ENCODE measurements around the gene HAGH. TPM values are rescaled to one million over a fixed set of nuclear protein-coding genes. Genes with fewer than 3 reads are reported as not detected.

The HAGH gene
- total RNA-seq, 1 donor from 2014 or later = 57.0 TPM

DNA sequence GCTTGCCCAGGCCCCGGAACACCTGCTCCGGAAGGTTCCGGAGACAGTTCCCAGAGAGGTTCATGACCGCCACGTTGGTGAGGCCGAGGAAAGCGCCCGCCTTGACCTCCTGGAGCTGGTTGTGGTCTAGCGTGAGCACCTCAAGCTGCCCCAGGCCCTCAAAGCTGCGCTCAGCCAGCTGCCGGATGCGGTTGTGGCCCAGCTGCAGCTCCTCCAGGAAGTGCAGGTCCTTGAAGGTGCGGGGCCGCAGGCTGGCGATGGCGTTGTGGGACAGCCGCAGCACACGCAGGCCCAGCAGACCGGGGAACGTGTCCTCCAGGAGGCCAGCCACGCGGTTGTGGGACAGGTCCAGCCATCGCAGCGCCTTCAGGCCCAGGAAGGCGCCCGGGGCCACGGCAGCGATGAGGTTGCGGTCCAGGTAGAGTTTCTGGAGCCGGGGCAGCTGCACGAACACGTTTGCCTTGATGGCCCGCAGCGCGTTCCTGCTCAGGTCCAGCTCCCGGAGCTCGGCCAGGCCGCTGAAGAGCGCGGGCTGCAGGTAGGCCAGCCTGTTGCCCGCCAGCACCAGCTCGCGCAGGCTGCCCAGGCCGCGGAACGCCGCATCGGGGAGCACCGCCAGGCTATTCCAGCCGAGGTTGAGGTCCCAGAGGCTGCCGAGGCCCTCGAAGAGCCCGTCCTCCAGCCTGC lies 35.2 kb downstream of the HAGH start:
- Mint-ChIP-seq H3K27ac (ENCODE audit: unreplicated experiment) (no peak overlapping the region), H3K36me3 (ENCODE audit: unreplicated experiment) (peaks cover 5% of the 10 kb centered on the region), H3K4me1 (ENCODE audit: unreplicated experiment) (no peaks in the 10 kb centered on the region), H3K27me3 (ENCODE audit: unreplicated experiment) (no peaks in the 10 kb centered on the region), H3K4me3 (ENCODE audit: unreplicated experiment) (no peak overlapping the region), H3K9me3 (ENCODE audit: unreplicated experiment) (no peaks in the 10 kb centered on the region)
- DNase-seq (ENCODE audit: extremely low spot score, unreplicated experiment) = peak; percentile 83
- TF ChIP-seq, protein P1, sequence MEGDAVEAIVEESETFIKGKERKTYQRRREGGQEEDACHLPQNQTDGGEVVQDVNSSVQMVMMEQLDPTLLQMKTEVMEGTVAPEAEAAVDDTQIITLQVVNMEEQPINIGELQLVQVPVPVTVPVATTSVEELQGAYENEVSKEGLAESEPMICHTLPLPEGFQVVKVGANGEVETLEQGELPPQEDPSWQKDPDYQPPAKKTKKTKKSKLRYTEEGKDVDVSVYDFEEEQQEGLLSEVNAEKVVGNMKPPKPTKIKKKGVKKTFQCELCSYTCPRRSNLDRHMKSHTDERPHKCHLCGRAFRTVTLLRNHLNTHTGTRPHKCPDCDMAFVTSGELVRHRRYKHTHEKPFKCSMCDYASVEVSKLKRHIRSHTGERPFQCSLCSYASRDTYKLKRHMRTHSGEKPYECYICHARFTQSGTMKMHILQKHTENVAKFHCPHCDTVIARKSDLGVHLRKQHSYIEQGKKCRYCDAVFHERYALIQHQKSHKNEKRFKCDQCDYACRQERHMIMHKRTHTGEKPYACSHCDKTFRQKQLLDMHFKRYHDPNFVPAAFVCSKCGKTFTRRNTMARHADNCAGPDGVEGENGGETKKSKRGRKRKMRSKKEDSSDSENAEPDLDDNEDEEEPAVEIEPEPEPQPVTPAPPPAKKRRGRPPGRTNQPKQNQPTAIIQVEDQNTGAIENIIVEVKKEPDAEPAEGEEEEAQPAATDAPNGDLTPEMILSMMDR (IDR thresholded peaks at IDR 0.05) = no peak

DNA sequence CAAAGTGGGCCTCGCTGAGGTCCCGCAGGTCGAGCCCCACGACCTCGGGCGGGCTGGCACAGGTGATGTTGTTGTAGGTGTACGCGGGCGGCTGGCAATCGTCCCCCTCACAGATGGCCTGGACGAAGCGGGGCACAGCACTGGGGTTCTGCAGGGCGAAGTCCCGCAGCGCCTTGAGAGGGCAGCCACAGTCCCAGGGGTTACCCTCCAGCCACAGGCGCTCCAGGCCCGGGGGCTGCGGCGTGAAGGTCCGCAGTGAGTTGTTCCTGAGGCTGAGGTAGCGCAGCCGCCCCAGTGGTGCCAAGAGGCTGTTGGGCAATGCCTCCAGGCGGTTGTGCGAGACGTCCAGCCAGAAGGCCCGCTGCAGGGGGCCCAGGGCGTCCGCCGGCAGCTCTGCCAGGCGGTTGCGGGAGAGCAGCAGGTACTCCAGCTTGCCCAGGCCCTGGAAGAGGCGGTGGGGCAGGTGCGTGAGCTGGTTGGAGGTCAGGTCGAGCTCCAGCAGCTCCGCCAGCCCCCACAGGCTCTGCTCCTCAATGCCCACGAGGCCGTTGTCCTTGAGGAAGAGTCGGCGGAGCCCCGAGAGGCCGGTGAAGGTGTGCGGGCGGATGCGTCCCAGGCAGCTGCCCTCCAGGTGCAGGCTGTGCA lies 35.9 kb downstream of the HAGH start:
- H3K27ac Mint-ChIP-seq (ENCODE audit: unreplicated experiment) = no peak overlapping the region
- no peaks in the 10 kb centered on the region for H3K27me3 Mint-ChIP-seq (ENCODE audit: unreplicated experiment)
- no peaks in the 10 kb centered on the region for H3K9me3 Mint-ChIP-seq (ENCODE audit: unreplicated experiment)
- H3K4me3 Mint-ChIP-seq (ENCODE audit: unreplicated experiment) = no peak overlapping the region
- TF ChIP-seq, protein P1 (IDR thresholded peaks at IDR 0.05) = no peak
- no peaks in the 10 kb centered on the region for H3K4me1 Mint-ChIP-seq (ENCODE audit: unreplicated experiment)
- DNase-seq (ENCODE audit: extremely low spot score, unreplicated experiment) = peak; percentile 84
- H3K36me3 Mint-ChIP-seq (ENCODE audit: unreplicated experiment) = peaks cover 5% of the 10 kb centered on the region

DNA sequence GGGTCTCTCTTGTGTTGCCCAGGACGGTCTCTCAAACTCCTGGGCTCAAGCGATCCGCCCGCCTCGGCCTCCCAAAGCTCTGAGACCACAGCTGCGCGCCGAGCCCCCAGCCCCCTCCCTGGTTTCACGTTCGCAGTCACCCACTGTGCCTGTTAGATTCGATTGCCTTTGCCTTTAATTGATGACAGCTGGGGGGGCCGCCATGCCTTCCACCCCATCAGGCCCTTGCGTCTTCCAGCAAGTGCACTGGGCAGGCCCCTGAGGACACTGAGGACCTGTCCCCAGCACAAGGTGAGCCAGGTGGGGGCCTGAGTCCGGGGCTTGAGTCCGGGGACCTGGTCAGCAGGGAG lies 36.4 kb downstream of the HAGH start:
- no peaks in the 10 kb centered on the region for H3K9me3 Mint-ChIP-seq (ENCODE audit: unreplicated experiment)
- no peak for DNase-seq (ENCODE audit: extremely low spot score, unreplicated experiment)
- H3K36me3 Mint-ChIP-seq (ENCODE audit: unreplicated experiment) = peaks cover 5% of the 10 kb centered on the region
- H3K4me3 Mint-ChIP-seq (ENCODE audit: unreplicated experiment) = no peak overlapping the region
- TF ChIP-seq, protein P1 (IDR thresholded peaks at IDR 0.05) = no peak
- no peaks in the 10 kb centered on the region for H3K4me1 Mint-ChIP-seq (ENCODE audit: unreplicated experiment)
- H3K27ac Mint-ChIP-seq (ENCODE audit: unreplicated experiment) = no peak overlapping the region
- no peaks in the 10 kb centered on the region for H3K27me3 Mint-ChIP-seq (ENCODE audit: unreplicated experiment)

DNA sequence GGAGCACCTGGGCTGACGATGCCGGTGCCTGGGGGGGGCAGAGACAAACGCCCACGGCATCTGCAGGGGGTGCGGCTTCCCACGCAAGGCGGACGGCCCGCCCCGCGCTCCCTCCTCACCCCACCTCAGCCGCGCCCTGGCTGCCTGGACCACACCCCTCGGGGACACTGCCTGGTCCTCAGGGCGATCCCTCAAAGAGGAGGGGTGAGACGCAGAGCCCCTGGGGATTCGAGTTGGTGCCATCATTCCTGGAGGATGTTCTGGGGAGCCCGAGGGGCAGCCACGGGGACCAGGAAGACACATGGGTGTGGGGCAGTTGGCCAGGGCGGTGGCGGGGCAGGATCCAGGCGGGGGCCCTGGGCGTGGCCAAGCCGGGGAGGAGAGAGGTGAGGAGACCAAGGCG lies 37.0 kb downstream of the HAGH start:
- Mint-ChIP-seq H3K4me3 (ENCODE audit: unreplicated experiment) (no peak overlapping the region), H3K27ac (ENCODE audit: unreplicated experiment) (no peak overlapping the region), H3K9me3 (ENCODE audit: unreplicated experiment) (no peaks in the 10 kb centered on the region), H3K27me3 (ENCODE audit: unreplicated experiment) (no peaks in the 10 kb centered on the region), H3K36me3 (ENCODE audit: unreplicated experiment) (peaks cover 5% of the 10 kb centered on the region), H3K4me1 (ENCODE audit: unreplicated experiment) (peaks cover 3% of the 10 kb centered on the region)
- TF ChIP-seq, protein P1 (IDR thresholded peaks at IDR 0.05) = no peak
- DNase-seq (ENCODE audit: extremely low spot score, unreplicated experiment) = no peak

DNA sequence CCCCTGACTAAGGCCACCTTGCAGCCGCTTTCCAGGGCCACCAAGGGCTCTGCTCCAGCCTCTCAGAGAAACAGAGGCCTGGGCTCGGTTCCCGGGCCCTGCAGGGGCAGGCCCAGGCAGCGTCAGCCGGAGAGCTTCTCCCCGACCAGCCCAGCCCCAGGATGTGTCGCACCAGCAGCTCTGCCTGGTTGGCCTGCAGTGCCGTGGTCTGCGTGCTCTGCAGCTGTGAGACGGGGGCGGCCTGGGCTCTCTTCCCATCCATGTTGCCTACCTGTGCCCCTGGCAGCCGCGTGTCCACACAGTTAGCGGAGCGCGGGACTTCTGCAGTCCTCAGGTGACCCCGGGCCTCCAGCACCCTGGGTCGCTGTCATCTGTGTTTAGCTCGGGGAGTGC lies 37.9 kb downstream of the HAGH start:
- Mint-ChIP-seq H3K4me3 (ENCODE audit: unreplicated experiment) (no peak overlapping the region), H3K9me3 (ENCODE audit: unreplicated experiment) (no peaks in the 10 kb centered on the region), H3K27me3 (ENCODE audit: unreplicated experiment) (no peaks in the 10 kb centered on the region), H3K36me3 (ENCODE audit: unreplicated experiment) (peaks cover 5% of the 10 kb centered on the region), H3K27ac (ENCODE audit: unreplicated experiment) (no peak overlapping the region), H3K4me1 (ENCODE audit: unreplicated experiment) (peaks cover 6% of the 10 kb centered on the region)
- TF ChIP-seq, protein P1 (IDR thresholded peaks at IDR 0.05) = no peak
- no peak for DNase-seq (ENCODE audit: extremely low spot score, unreplicated experiment)
